Esophagus squamous epithelium (tissue), 4 donors: ENCODE measurements around the gene LRRN4CL.

Experiments
- POLR2A ChIP-seq, 4 donors: fragments of 450-650 bp; IDR thresholded peaks; one replicate each; pipeline ENCODE4 v1.6.1; 2017; ENCODE audit warnings: antibody characterized with exemption in 4 of 4, mild to moderate bottlenecking in 4 of 4, moderate library complexity in 3 of 4
- TF ChIP-seq, protein P1 (sequence below), 6 experiments: fragments of 450-650 bp in 4 of 6; fragments of 200-600 bp in 2 of 6; sonication (generic) in 2 of 6; IDR thresholded peaks; one replicate each; pipeline ENCODE4 v1.5.1; 2016 to 2019; ENCODE audit warnings: antibody characterized with exemption in 6 of 6, mild to moderate bottlenecking in 4 of 6, moderate library complexity in 4 of 6

DNA sequence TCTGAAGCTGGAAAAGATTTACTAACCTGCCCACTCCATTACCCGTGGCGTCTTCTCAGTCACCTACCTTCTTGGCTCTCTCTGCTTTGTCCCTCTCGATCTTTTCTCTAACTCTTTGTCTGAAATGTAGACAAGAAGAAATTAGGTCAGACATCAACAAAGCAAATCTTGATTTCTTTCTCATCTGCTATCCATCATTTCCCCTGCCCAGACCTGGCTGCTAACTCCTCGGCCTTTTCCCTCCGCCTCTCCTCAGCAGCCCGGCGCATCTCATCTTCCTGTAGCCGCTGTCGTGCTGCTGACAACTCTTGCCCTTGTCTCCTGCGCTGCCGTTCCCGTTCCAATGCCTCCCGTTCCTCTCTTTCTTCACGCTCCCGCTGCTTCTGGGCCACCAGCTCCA lies 11.6 kb downstream of the LRRN4CL start:
- TF ChIP-seq, protein P1, sequence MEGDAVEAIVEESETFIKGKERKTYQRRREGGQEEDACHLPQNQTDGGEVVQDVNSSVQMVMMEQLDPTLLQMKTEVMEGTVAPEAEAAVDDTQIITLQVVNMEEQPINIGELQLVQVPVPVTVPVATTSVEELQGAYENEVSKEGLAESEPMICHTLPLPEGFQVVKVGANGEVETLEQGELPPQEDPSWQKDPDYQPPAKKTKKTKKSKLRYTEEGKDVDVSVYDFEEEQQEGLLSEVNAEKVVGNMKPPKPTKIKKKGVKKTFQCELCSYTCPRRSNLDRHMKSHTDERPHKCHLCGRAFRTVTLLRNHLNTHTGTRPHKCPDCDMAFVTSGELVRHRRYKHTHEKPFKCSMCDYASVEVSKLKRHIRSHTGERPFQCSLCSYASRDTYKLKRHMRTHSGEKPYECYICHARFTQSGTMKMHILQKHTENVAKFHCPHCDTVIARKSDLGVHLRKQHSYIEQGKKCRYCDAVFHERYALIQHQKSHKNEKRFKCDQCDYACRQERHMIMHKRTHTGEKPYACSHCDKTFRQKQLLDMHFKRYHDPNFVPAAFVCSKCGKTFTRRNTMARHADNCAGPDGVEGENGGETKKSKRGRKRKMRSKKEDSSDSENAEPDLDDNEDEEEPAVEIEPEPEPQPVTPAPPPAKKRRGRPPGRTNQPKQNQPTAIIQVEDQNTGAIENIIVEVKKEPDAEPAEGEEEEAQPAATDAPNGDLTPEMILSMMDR (IDR thresholded peaks at IDR 0.05): no peak
- no peak for TF ChIP-seq POLR2A (IDR thresholded peaks at IDR 0.05)
